ENCODE data around the gene AAMP.

AAMP gene

GRCh38 chr2:218223046-218223445 lies 46.9 kb downstream of the AAMP start:
- Histone ChIP-seq H3K27ac (ENCODE audit: insufficient read depth, low read depth, low read length, poor library complexity, severe bottlenecking) (no peak overlapping the region), H3K27me3 (ENCODE audit: control insufficient read depth, insufficient read depth, low read length, poor library complexity, severe bottlenecking) (no peaks in the 10 kb centered on the region), H3K4me3 (ENCODE audit: insufficient read depth, low read depth, low read length) (no peak overlapping the region), H3K4me1 (ENCODE audit: control insufficient read depth, insufficient read depth, low read length) (peaks cover 9% of the 10 kb centered on the region), H3K9me3 (ENCODE audit: control insufficient read depth, low read length) (no peaks in the 10 kb centered on the region), H3K36me3 (ENCODE audit: control insufficient read depth, insufficient read depth, low read length) (peaks cover 8% of the 10 kb centered on the region)
- 88 to 95% methylated on average over 5 of the region's 5 CpGs for WGBS, 2 experiments

GRCh38 chr2:218221000-218221399 lies 48.9 kb downstream of the AAMP start:
- Histone ChIP-seq H3K4me1 (ENCODE audit: control insufficient read depth, insufficient read depth, low read length) (peaks cover 9% of the 10 kb centered on the region), H3K4me3 (ENCODE audit: insufficient read depth, low read depth, low read length) (no peak overlapping the region), H3K27ac (ENCODE audit: insufficient read depth, low read depth, low read length, poor library complexity, severe bottlenecking) (no peak overlapping the region), H3K9me3 (ENCODE audit: control insufficient read depth, low read length) (no peaks in the 10 kb centered on the region), H3K27me3 (ENCODE audit: control insufficient read depth, insufficient read depth, low read length, poor library complexity, severe bottlenecking) (no peaks in the 10 kb centered on the region), H3K36me3 (ENCODE audit: control insufficient read depth, insufficient read depth, low read length) (peaks cover 2% of the 10 kb centered on the region)
- WGBS, 2 experiments = 97 to 98% methylated on average over 5 of the region's 5 CpGs

- no peaks in the 10 kb centered on the region for H3K36me3 ChIP-seq (ENCODE audit: control insufficient read depth, insufficient read depth, low read length)
- 88 to 89% methylated on average over 2 of the region's 2 CpGs for WGBS, 2 experiments
- no peaks in the 10 kb centered on the region for H3K27me3 ChIP-seq (ENCODE audit: control insufficient read depth, insufficient read depth, low read length, poor library complexity, severe bottlenecking)
- H3K27ac ChIP-seq (ENCODE audit: insufficient read depth, low read depth, low read length, poor library complexity, severe bottlenecking) = no peak overlapping the region
- H3K4me3 ChIP-seq (ENCODE audit: insufficient read depth, low read depth, low read length) = no peak overlapping the region
- H3K4me1 ChIP-seq (ENCODE audit: control insufficient read depth, insufficient read depth, low read length) = peaks cover 9% of the 10 kb centered on the region
- no peaks in the 10 kb centered on the region for H3K9me3 ChIP-seq (ENCODE audit: control insufficient read depth, low read length)
These were observed 50.0 kb downstream of the AAMP start for GRCh38 chr2:218219934-218220333.

- Histone ChIP-seq H3K36me3 (ENCODE audit: control insufficient read depth, insufficient read depth, low read length) (no peaks in the 10 kb centered on the region), H3K27me3 (ENCODE audit: control insufficient read depth, insufficient read depth, low read length, poor library complexity, severe bottlenecking) (no peaks in the 10 kb centered on the region), H3K4me1 (ENCODE audit: control insufficient read depth, insufficient read depth, low read length) (peaks cover 9% of the 10 kb centered on the region), H3K4me3 (ENCODE audit: insufficient read depth, low read depth, low read length) (peak overlapping the region; percentile 89), H3K9me3 (ENCODE audit: control insufficient read depth, low read length) (no peaks in the 10 kb centered on the region), H3K27ac (ENCODE audit: insufficient read depth, low read depth, low read length, poor library complexity, severe bottlenecking) (no peak overlapping the region)
- 47 to 48% methylated on average over 4 of the region's 4 CpGs for WGBS, 2 experiments
These were observed 51.4 kb downstream of the AAMP start for GRCh38 chr2:218218268-218219185.

- no peaks in the 10 kb centered on the region for H3K27me3 ChIP-seq (ENCODE audit: control insufficient read depth, insufficient read depth, low read length, poor library complexity, severe bottlenecking)
- H3K27ac ChIP-seq (ENCODE audit: insufficient read depth, low read depth, low read length, poor library complexity, severe bottlenecking) = peak overlapping the region; percentile 52
- H3K9me3 ChIP-seq (ENCODE audit: control insufficient read depth, low read length) = no peaks in the 10 kb centered on the region
- 1% methylated on average over 47 of the region's 47 CpGs for whole genome bisulfite sequencing, 2 experiments
- H3K4me3 ChIP-seq (ENCODE audit: insufficient read depth, low read depth, low read length) = peak overlapping the region; percentile 89
- H3K4me1 ChIP-seq (ENCODE audit: control insufficient read depth, insufficient read depth, low read length) = peaks cover 9% of the 10 kb centered on the region
- no peaks in the 10 kb centered on the region for H3K36me3 ChIP-seq (ENCODE audit: control insufficient read depth, insufficient read depth, low read length)
These were observed 52.3 kb downstream of the AAMP start for GRCh38 chr2:218217360-218218267.

GRCh38 chr2:218216674-218217359 lies 53.1 kb downstream of the AAMP start, which contains the start of gene ARPC2:
Gene ARPC2 (plus strand): TSS chr2:218217189. CDS start chr2:218217471, 282 bp downstream.
- peak within 1 kb of the TSS; percentile 89 for H3K4me3 ChIP-seq (ENCODE audit: insufficient read depth, low read depth, low read length)
- H3K9me3 ChIP-seq (ENCODE audit: control insufficient read depth, low read length) = no peaks in the 10 kb centered on the region
- H3K27ac ChIP-seq (ENCODE audit: insufficient read depth, low read depth, low read length, poor library complexity, severe bottlenecking) = peak within 1 kb of the TSS; percentile 52
- H3K27me3 ChIP-seq (ENCODE audit: control insufficient read depth, insufficient read depth, low read length, poor library complexity, severe bottlenecking) = no peaks in the 10 kb centered on the region
- no peaks in the 10 kb centered on the region for H3K36me3 ChIP-seq (ENCODE audit: control insufficient read depth, insufficient read depth, low read length)
- WGBS, 2 experiments = 1% methylated on average over 55 to 60 of the region's 60 CpGs
- H3K4me1 ChIP-seq (ENCODE audit: control insufficient read depth, insufficient read depth, low read length) = peaks cover 9% of the 10 kb centered on the region

GRCh38 chr2:218216336-218216673 lies 53.6 kb downstream of the AAMP start:
- H3K27ac ChIP-seq (ENCODE audit: insufficient read depth, low read depth, low read length, poor library complexity, severe bottlenecking) = peak overlapping the region; percentile 19

More at GRCh38 chr2:218216336-218216673, 53.6 kb downstream of the AAMP start:
- Histone ChIP-seq H3K9me3 (ENCODE audit: control insufficient read depth, low read length) (no peaks in the 10 kb centered on the region), H3K27me3 (ENCODE audit: control insufficient read depth, insufficient read depth, low read length, poor library complexity, severe bottlenecking) (no peaks in the 10 kb centered on the region), H3K4me1 (ENCODE audit: control insufficient read depth, insufficient read depth, low read length) (peaks cover 9% of the 10 kb centered on the region), H3K36me3 (ENCODE audit: control insufficient read depth, insufficient read depth, low read length) (no peaks in the 10 kb centered on the region), H3K4me3 (ENCODE audit: insufficient read depth, low read depth, low read length) (peak overlapping the region; percentile 89)
- 77 to 84% methylated on average over 7 to 9 of the region's 9 CpGs for WGBS, 2 experiments

All from ectodermal cell (in vitro differentiated cells).